Breast epithelium (tissue), 3 donors: ENCODE data around the gene GPR39.

Source experiments
- CTCF ChIP-seq, 3 donors: fragments of 450-650 bp; IDR thresholded peaks; one replicate each; pipeline ENCODE4 v1.5.1; 2016 to 2017; ENCODE audit warnings: antibody characterized with exemption in 3 of 3, mild to moderate bottlenecking in 3 of 3, moderate library complexity in 3 of 3
- POLR2A ChIP-seq: fragments of 450-650 bp; IDR thresholded peaks from one replicate; pipeline ENCODE4 v1.6.1; 2016; ENCODE audit warnings: antibody characterized with exemption, mild to moderate bottlenecking, moderate library complexity
- POLR2AphosphoS5 ChIP-seq, 3 donors: sonication (generic); formaldehyde crosslinking; IDR thresholded peaks; one replicate each; pipeline ENCODE4 v1.6.1; 2017; ENCODE audit warnings: antibody characterized with exemption in 3 of 3

GRCh38 chr2:132670496-132671150 lies 254.0 kb downstream of the GPR39 start:
- no peak for TF ChIP-seq CTCF (IDR thresholded peaks at IDR 0.05)
- TF ChIP-seq POLR2AphosphoS5 (IDR thresholded peaks at IDR 0.05), result no peak
- TF ChIP-seq POLR2A, result no peak
